ENCODE results near the gene NRM.
A peak's percentile ranks its signal among the peaks of the same experiment; 100 is the strongest.
"Not testable (repeated sequence)": the region's sequence is repeated elsewhere in the genome, so short reads cannot be mapped to it uniquely, and the experiment has no call there.

NRM gene

GRCh38 chr6:30690403-30691207, at the start of gene NRM:
NRM (minus strand) TSS chr6:30690984; CDS start chr6:30690974, 10 bp downstream.
- DNase-seq = peak; percentile 83

DNA sequence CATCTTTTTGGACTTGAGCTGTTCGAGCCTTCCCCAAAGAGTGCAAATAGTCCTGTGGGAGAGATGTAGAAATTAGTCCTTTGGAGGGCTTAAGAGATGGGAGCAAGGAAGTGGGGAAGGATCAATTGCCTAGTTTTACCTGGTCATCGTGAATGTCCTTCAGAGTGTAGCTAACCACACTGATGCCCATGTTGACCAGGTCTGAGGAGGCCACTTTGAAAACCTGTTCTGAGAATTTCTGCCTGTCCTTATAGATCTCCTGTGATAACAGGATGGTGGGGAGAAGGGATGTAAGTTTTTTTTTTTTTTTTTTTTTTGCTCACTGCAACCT, 49.7 kb upstream of the NRM start:
- no peak for DNase-seq

GRCh38 chr6:30738532-30738931, 47.7 kb upstream of the NRM start:
- DNase-seq = no peak

DNA sequence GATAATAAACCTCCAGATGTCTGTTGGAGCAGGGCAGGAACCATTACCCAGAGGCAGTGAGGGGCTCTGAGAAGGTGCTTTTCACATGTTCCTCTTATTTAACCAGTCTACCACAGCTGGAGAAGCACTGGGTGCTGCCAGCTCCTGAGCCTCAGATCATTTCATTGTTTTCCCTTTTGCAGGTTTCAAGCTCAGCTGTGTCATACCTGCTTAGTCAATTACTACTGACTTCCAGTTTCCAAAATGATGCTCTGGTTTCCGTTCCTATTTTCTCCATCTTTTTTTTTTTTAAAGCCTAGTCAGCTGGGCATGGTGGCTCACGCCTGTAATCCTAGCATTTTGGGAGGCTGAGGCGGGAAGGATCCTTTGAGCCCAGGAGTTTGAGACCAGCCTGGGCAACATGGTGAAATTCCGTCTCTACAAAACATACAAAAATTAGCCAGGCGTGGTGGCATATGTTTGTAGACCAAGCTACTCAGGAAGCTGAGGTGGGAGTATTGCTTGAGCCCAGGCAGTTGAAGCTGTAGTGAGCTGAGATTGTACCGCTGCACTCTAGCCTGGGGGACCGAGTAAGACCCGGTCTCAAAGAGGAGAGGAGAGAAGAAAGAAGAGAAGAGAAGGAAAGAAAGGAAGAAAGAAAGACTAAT, 45.0 kb upstream of the NRM start:
- DNase-seq = no peak

DNA sequence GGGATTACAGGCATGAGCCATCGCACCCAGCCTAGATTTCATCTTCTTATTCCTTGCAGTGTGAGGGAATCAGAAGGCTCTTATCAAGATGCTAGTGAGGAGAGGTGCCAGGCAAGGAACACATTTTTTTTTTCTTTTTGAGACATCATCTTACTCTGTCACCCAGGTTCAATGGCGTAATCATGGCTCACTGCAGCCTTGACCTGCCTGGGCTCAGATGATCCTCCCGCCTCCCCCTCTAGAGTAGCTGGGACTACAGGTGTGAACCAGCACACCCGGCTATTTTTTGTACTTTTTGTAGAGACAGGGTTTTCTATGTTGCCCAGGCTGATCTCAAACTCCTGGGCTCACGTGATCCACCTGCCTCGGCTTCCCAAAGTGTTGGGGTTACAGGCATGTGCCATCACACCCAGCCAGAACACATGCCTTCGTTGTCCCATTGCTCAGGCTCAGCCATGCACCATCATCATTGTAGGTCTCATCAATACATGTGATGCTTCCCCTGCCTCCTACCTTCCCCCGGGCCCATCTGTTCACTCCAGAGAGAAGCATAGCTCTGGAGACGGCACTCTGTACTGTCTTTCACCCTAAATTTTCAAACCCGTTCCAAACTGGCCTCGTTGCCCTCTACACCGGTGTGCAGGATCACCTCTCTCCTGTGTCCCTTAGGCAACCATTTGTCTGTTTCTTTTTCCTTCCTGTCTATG, 41.6 kb upstream of the NRM start:
- DNase-seq = no peak

GRCh38 chr6:30730601-30731435, 40.0 kb upstream of the NRM start:
- DNase-seq = no peak

DNA sequence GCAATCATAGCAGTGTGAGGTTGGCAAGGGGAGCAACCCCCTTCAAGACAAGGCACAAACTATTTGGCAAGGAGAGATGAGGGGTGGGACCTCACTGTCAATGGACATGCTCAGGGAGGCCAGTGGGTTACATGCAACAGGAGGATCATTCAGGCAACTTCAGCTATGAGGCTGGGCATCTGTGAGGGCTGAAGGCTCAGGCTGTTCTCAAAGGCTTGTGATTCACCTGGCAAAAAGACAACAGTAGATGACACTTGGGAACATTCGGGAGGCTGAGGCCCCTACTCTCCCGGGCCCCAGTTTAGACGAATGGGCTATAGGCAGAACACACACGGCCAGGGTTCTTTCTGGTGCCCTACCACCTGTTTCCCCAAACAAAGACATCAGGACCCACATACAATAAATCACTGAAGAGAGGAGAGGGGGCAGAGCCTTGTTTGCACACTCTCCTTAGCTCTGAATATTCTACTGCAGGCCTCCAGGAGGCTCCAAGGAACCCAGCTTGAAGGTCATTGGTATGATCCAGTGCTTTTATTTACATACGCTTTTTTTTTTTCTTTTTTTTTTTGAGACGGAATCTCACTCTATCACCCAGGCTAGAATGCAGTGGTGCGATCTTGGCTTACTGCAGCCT, 37.3 kb upstream of the NRM start:
- no peak for DNase-seq

- DNase-seq = no peak
Observed at GRCh38 chr6:30726506-30727413, 36.0 kb upstream of the NRM start.

GRCh38 chr6:30725713-30726505, 35.1 kb upstream of the NRM start:
- no peak for DNase-seq

DNA sequence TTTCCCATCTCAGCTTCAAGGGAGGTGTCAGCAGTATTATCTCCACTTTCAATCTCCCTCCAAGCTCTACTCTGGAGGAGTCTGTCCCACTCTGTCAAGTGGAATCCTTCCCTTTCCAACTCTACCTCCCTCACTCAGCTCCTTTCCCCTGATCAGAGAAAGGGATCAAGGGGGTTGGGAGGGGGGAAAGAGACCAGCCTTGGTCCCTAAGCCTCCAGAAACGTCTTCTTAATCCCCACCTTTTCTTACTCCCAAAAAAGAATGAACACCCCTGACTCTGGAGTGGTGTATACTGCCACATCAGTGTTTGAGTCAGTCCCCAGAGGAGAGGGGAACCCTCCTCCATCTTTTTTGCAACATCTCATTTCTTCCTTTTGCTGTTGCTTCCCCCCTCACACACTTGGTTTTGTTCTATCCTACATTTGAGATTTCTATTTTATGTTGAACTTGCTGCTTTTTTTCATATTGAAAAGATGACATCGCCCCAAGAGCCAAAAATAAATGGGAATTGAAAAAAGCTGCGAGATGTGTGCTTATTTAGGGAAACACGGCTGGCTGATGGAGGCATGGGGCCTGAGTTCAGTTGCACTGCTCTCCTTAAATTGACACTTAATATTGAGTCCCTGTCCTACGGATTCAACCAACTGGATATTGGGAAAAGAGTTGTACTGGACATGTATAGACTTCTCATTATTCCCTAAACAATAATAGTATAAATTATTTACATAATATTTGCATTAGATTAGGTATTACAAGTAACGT, 34.3 kb upstream of the NRM start:
- no peak for DNase-seq

DNA sequence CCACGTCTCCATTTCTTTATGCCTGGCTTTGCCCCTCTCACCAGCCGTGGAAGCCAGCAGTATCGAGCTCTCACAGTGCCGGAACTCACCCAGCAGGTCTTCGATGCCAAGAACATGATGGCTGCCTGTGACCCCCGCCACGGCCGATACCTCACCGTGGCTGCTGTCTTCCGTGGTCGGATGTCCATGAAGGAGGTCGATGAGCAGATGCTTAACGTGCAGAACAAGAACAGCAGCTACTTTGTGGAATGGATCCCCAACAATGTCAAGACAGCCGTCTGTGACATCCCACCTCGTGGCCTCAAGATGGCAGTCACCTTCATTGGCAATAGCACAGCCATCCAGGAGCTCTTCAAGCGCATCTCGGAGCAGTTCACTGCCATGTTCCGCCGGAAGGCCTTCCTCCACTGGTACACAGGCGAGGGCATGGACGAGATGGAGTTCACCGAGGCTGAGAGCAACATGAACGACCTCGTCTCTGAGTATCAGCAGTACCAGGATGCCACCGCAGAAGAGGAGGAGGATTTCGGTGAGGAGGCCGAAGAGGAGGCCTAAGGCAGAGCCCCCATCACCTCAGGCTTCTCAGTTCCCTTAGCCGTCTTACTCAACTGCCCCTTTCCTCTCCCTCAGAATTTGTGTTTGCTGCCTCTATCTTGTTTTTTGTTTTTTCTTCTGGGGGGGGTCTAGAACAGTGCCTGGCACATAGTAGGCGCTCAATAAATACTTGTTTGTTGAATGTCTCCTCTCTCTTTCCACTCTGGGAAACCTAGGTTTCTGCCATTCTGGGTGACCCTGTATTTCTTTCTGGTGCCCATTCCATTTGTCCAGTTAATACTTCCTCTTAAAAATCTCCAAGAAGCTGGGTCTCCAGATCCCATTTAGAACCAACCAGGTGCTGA, 33.3 kb upstream of the NRM start:
- DNase-seq = not testable (repeated sequence)

- not testable (repeated sequence) for DNase-seq
Observed at GRCh38 chr6:30723159-30723842, 32.5 kb upstream of the NRM start.

- DNase-seq = peak; percentile 83
Observed at GRCh38 chr6:30722280-30723112, 31.7 kb upstream of the NRM start.

DNA sequence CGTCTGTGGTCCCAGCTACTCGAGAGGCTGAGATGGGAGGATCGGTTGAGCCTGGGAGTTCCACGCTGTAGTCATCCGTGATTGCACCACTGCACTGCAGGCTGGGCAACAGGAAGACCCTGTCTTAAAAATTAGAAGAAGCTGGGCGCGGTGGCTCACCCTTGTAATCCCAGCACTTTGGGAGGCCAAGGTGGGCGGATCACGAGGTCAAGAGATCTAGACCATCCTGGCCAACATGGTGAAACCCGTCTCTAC, 31.2 kb upstream of the NRM start:
- DNase-seq = not testable (repeated sequence)

DNA sequence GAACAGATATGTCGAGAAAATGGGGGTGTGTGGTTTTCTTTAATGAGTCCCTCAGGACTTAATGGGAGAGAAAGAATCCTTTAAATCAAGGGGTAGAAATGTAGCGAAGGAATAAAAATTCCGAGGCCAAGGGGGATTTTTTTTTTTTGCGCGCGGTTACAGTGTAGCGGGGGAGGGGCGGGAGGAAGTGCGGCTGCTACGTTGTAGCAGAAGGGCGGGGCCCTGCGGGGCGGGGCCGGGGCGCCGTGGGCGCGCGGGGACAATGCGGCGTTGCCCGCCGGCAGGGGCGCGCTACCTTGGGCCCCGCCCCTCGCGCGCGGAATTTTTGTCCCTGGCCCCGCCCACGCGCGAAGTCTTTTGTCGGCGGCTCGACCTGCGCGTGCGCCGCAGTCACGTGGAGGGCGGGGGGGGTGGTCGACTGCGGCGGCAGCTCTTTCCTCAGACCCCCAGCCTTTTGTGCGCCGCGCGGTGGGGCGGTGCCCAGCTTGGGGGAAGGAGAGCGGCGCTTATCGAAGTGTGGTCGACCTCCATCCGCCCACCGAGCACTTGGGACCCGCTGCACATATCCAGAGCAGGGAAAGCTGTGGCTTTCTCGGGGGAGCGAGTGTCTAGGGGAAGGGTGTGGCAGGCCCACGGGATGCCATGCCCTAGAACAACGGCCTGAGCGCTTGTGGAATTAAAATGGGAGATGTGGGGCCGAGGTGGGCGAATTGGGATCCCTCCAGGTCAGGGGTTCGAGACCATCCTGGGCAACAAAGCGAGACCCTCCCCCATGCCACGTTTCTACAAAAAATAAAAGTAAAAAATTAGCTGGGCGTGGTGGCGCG, 30.6 kb upstream of the NRM start:
- DNase-seq = peak; percentile 89

DNA sequence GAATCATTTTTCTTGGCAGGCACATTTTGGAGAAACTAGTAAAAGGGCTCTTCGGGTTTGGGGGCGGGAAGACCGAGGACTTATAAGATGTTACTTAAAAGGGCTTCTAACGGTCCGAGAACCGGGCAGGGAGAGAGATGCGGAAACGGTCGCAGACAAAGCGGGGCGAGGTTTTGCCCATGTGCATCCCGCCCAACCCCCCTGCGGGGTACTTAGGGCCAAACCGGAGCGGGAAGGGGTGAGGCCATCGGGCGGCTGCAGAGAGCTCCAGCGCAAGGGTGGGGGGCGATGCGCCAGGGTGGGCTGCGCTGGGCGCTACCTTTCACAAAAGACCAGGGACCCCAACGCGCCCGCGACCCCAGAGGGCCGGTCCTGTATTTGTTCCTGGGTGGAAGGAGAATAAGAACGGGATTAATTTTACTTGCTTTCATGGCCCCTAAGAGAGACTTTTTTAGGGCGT, 30.0 kb upstream of the NRM start:
- DNase-seq = peak; percentile 56

Measured in midbrain (tissue), 1 donor.